Body of pancreas (tissue), 4 donors: ENCODE data around the gene CSNK1E. TPM values are rescaled to one million over a fixed set of nuclear protein-coding genes. Genes with fewer than 3 reads are reported as not detected.

Experiments used
- ATAC-seq: fragments of 150-250 bp; one replicate; pipeline ENCODE4 v1.9.1; 2016
- DNase-seq, 4 donors: peaks; one replicate each; pipeline ENCODE4 v3.0.0-alpha.2; 2019
- H3K27ac ChIP-seq, 4 donors: fragments of 200-600 bp; sonication (generic); 1 replicate in 3 of 4; 2 replicates in 1 of 4; pipeline versions ENCODE4 v1.5.1 to v1.6.1; 2016 to 2019; ENCODE audit warnings: mild to moderate bottlenecking in 1 of 4, mixed read lengths in 1 of 4, moderate library complexity in 1 of 4
- H3K27me3 ChIP-seq, 2 donors: fragments of 200-600 bp; sonication (generic); one replicate each; pipeline ENCODE4 v1.6.0; 2016; ENCODE audit warnings: mild to moderate bottlenecking in 1 of 2
- H3K36me3 ChIP-seq, 2 donors: fragments of 200-600 bp; sonication (generic); replicated peaks in 1 of 2; 2 replicates each; pipeline ENCODE4 v1.5.1; 2016; ENCODE audit warnings: low read depth in 2 of 2; ENCODE audit not compliant: insufficient read depth in 1 of 2
- H3K4me1 ChIP-seq: fragments of 200-600 bp; sonication (generic); one replicate; pipeline ENCODE4 v1.6.0; 2016
- H3K4me3 ChIP-seq, 2 donors: fragments of 200-600 bp; sonication (generic); 1 replicate in 1 of 2; 2 replicates in 1 of 2; pipeline ENCODE4 v1.5.1; 2016 to 2019
- H3K9me3 ChIP-seq, 3 donors: fragments of 200-600 bp; sonication (generic); 1 replicate in 2 of 3; 2 replicates in 1 of 3; pipeline ENCODE4 v1.5.1; 2016
- POLR2A ChIP-seq, 3 donors: fragments of 450-650 bp; IDR thresholded peaks; one replicate each; pipeline ENCODE4 v1.6.1; 2016; ENCODE audit warnings: antibody characterized with exemption in 3 of 3, mild to moderate bottlenecking in 2 of 3
- WGBS, 2 donors: methylation state at CpG; one replicate each; pipeline ENCODE4 v1.1.5; 2017; 5-methylcytosine and 5-hydroxymethylcytosine counted together
- intact Hi-C: fragments of 100-400 bp; cut with DNase I; formaldehyde crosslinking; loops from one replicate; pipeline ENCODE4 v1.15.1; 2023
- total RNA-seq, 2 donors: library from RNA; depleted of rRNA; stranded (reverse); fragments of >200 nt; gene quantifications; one replicate each; pipeline ENCODE4 v1.1.0, GENCODE V29; 2016
- TF ChIP-seq, protein P1 (sequence below), 7 experiments: fragments of 450-650 bp in 4 of 7; fragments of 200-600 bp in 3 of 7; sonication (generic) in 3 of 7; IDR thresholded peaks; one replicate each; pipeline ENCODE4 v1.5.1; 2016 to 2019; ENCODE audit warnings: antibody characterized with exemption in 7 of 7

CSNK1E gene
- total RNA-seq, 2 donors from 2014 or later: 63.3 to 172 TPM

DNA sequence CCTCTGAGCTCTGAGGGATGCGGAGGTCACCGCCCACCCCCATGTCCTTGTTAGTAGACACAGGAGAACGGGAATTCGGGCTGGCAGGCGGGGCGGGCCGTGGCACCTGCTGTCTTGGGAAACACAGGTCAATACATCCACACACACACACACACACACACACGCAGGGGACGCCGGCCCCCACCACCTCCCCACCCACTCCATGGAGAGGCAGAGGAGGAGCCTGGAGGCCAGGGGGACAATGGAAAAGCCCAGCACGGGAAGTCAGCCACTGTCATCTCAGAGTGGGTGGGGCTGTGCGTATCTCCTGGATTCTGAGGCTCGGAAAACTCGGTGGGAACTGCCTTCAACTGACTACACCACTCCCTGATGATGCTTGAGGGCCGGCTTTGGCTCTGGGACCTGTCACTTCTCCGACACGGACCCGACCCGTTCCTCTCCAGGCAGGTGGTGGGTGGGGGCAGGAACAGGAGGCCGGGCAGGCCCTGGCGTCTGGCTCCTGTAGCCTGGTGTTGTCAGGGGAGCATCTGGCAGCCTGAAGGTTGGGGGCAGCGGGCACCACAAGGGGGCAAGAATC lies 25.9 kb downstream of the CSNK1E start:
- ATAC-seq (no peak), DNase-seq (no peak)
- H3K36me3 ChIP-seq: peaks cover 0 to 19% of the 10 kb centered on the region in 2 donors
- no peak for TF ChIP-seq POLR2A (IDR thresholded peaks at IDR 0.05)
- TF ChIP-seq, protein P1, sequence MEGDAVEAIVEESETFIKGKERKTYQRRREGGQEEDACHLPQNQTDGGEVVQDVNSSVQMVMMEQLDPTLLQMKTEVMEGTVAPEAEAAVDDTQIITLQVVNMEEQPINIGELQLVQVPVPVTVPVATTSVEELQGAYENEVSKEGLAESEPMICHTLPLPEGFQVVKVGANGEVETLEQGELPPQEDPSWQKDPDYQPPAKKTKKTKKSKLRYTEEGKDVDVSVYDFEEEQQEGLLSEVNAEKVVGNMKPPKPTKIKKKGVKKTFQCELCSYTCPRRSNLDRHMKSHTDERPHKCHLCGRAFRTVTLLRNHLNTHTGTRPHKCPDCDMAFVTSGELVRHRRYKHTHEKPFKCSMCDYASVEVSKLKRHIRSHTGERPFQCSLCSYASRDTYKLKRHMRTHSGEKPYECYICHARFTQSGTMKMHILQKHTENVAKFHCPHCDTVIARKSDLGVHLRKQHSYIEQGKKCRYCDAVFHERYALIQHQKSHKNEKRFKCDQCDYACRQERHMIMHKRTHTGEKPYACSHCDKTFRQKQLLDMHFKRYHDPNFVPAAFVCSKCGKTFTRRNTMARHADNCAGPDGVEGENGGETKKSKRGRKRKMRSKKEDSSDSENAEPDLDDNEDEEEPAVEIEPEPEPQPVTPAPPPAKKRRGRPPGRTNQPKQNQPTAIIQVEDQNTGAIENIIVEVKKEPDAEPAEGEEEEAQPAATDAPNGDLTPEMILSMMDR (IDR thresholded peaks at IDR 0.05): no peak
- H3K9me3 ChIP-seq: no peaks in the 10 kb centered on the region
- no peak overlapping the region for H3K4me3 ChIP-seq
- intact Hi-C loops: no loop called here
- H3K4me1 ChIP-seq: no peaks in the 10 kb centered on the region
- no peaks in the 10 kb centered on the region for H3K27me3 ChIP-seq
- no peak overlapping the region for H3K27ac ChIP-seq
- WGBS, 2 donors: 62 to 94% methylated on average over 9 to 19 of the region's 22 CpGs

DNA sequence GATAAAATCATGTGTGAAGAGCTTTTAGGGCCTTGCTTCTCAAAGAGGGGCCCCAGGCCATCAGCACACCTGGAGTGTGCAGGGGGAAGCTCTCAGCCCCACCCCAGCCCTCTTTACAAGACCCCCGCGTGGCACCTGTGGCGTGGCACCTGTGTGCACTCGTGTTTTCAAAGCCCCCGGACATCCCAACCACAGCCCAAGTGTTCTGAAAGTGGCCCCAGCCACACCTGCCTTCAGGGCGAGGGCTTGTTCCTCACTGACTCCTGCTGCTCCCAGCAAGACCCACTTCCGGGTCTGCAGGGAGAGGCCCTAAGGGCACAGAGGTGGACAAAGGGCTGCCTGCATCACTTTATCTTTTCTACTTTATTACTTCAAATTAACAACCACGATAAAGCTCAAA lies 26.9 kb downstream of the CSNK1E start:
- H3K27me3 ChIP-seq: no peaks in the 10 kb centered on the region
- H3K4me1 ChIP-seq: no peaks in the 10 kb centered on the region
- intact Hi-C loops: no loop called here
- TF ChIP-seq, protein P1 (IDR thresholded peaks at IDR 0.05): no peak
- TF ChIP-seq POLR2A (IDR thresholded peaks at IDR 0.05): no peak
- DNase-seq (no peak), ATAC-seq (no peak)
- 81 to 82% methylated on average over 8 of the region's 8 CpGs for WGBS, 2 donors
- no peaks in the 10 kb centered on the region for H3K9me3 ChIP-seq
- H3K36me3 ChIP-seq: peaks cover 0 to 13% of the 10 kb centered on the region in 2 donors
- no peak overlapping the region for H3K27ac ChIP-seq
- no peak overlapping the region for H3K4me3 ChIP-seq

DNA sequence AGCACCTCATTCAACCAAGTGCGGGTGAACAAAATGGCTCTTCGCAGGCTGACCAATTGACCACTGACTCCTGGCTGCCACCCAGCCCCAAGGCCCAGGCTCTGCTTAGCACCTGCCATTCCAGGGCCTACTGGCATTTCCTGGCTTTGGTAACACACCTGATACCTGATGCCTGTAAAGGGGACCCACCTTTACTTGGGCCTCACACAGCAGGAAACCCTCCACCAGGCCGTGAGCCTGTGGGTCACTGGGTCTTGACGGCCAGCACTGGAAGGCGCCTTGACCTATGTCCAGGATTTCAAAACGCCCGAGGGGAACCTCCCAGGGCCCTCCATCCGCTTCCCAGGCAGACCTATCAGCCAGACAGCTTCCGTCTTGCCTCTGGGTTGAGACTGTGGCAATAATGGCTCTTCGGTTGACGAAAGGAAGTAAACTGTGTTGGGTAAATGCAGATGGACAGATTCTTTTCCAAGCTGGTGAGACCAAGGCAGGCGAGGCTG lies 27.6 kb downstream of the CSNK1E start:
- ATAC-seq: no peak
- DNase-seq: no peak
- H3K4me1 ChIP-seq: no peaks in the 10 kb centered on the region
- H3K4me3 ChIP-seq: no peak overlapping the region
- H3K27ac ChIP-seq: no peak overlapping the region
- TF ChIP-seq, protein P1 (IDR thresholded peaks at IDR 0.05): no peak
- TF ChIP-seq POLR2A (IDR thresholded peaks at IDR 0.05): no peak
- no peaks in the 10 kb centered on the region for H3K9me3 ChIP-seq
- intact Hi-C loops: no loop called here
- peaks cover 0 to 13% of the 10 kb centered on the region in 2 donors for H3K36me3 ChIP-seq
- H3K27me3 ChIP-seq: no peaks in the 10 kb centered on the region
- WGBS, 2 donors: 85 to 94% methylated on average over 4 to 11 of the region's 12 CpGs

- no peaks in the 10 kb centered on the region for H3K27me3 ChIP-seq
- intact Hi-C loops: no loop called here
- H3K4me3 ChIP-seq: no peak overlapping the region
- TF ChIP-seq POLR2A (IDR thresholded peaks at IDR 0.05): no peak
- TF ChIP-seq, protein P1 (IDR thresholded peaks at IDR 0.05): no peak
- no peak overlapping the region for H3K27ac ChIP-seq
- peaks cover 13% of the 10 kb centered on the region for H3K4me1 ChIP-seq
- ATAC-seq: no peak
- 77 to 94% methylated on average over 10 to 11 of the region's 11 CpGs for WGBS, 2 donors
- no peaks in the 10 kb centered on the region for H3K9me3 ChIP-seq
- H3K36me3 ChIP-seq: peaks cover 0 to 3% of the 10 kb centered on the region in 2 donors
- no peak for DNase-seq
These were observed 30.1 kb downstream of the CSNK1E start for GRCh38 chr22:38286915-38287669.
